Measurements from ENCODE around the gene RPRM.
A peak's percentile ranks its signal among the peaks of the same experiment; 100 is the strongest.
"Not testable (repeated sequence)": the region's sequence is repeated elsewhere in the genome, so short reads cannot be mapped to it uniquely, and the experiment has no call there.

Gene RPRM

DNA sequence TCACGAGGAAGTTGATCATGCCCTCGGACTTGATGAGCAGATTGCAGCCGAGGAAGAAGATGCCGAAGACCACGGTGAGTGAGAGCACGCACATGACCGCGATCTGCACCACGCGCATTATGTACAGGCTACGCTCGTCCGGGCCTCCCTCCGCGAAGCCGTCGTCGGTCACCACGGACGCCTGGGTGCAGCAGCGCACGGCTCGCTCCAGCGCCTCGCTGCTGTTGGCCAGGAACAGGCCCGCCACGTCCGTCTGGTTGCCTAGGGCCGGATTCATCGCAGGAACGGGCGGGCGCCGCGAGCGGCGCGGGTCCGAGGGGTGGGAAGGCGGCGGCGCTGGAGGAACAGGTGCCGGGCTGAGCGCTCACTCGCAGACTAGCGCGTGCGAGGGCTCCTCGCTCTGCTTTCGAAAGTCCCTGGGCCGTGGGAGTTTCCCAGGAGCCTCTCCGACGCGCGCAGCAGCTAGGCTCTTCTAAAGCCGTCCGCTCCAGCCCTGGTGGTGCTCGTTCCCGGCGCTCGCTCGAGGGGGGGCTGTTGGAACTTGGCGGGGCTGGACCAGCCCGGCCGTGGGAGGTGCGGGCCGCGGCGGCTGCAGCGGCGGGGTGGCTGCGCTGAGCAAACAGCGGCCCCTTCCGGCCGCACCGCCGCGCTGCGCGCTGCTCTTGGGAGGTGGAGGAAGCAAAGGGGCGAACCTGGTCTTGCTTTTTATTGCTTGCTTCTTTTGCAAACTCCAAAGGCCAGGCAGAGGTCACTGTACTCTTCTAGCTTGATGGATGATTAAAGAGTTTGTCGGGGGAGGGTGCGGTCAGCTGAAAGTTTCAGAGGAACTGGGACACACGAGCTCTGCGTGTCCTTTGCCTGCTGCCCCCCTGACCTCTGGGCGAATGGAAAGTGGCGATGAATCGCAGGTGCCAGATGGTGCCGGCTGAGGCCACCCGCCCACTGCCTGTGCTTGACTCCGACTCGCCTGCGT is at the start of gene RPRM:
Gene RPRM (minus strand): TSS at position 474 of the 973 bp plus-strand sequence. CDS start 197 bp downstream, at position 277.
- peaks cover 53% of the 10 kb centered on the region for H3K27me3 Mint-ChIP-seq
- H3K4me3 Mint-ChIP-seq: peak within 1 kb of the TSS; percentile 78
- peaks cover 22% of the 10 kb centered on the region for H3K4me1 Mint-ChIP-seq (ENCODE audit: low read depth)
- H3K27ac Mint-ChIP-seq: no peak within 1 kb of the TSS
- H3K9me3 Mint-ChIP-seq (ENCODE audit: low read depth): no peaks in the 10 kb centered on the region
- no peaks in the 10 kb centered on the region for H3K36me3 Mint-ChIP-seq

DNA sequence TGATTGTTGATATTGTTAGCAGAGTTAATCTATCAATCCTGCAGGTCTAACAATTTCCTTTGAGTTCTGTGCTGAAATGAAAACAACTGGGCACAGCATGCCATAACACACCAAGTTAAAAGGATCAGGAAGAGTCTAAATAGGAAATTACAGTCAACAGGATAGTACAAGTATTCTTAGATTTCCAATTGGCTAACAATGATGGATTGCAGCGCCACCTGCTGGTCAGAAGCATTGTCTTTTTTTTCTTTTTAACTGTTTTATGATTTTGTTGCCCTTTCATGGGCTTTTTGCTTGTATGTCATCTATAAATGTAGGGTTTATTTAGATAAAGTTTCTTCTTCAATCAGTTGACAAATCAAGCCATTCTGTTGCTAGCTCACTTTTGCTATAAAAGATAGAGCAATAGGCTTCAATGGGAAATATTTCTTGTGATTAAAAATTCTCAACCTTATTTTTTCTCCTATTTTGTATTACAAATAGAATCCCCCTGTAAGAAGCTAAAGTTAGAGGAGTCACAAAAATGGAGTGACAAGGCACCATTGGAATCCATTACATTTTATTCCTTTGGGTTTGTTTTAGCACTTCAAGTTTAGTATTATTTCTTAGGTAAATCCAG is 40.8 kb upstream of the RPRM start:
- Mint-ChIP-seq H3K4me3 (no peak overlapping the region), H3K27me3 (peaks cover 5% of the 10 kb centered on the region), H3K9me3 (ENCODE audit: low read depth) (no peaks in the 10 kb centered on the region), H3K4me1 (ENCODE audit: low read depth) (no peaks in the 10 kb centered on the region), H3K36me3 (no peaks in the 10 kb centered on the region), H3K27ac (no peak overlapping the region)

DNA sequence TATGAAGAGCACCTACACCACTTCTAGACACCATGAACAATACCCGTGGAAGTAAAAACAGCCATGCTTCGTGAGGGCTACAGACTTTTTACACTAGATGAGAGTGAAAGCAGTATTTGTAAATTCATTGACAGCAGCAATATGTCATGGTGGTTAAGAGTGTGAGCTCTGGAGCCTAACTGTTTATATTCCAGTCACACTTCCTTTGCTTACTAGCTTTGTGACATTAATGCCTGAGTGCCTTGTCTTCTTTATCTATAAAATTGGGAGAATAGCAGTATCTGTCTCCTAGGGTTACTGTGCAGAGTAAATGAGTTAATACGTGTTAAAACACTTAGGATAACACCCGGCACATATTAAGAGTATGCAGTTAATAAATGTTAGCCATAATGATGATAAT is 33.8 kb upstream of the RPRM start:
- Mint-ChIP-seq H3K9me3 (ENCODE audit: low read depth) (no peaks in the 10 kb centered on the region), H3K36me3 (no peaks in the 10 kb centered on the region), H3K4me3 (no peak overlapping the region), H3K27me3 (peaks cover 11% of the 10 kb centered on the region), H3K4me1 (ENCODE audit: low read depth) (no peaks in the 10 kb centered on the region), H3K27ac (no peak overlapping the region)

DNA sequence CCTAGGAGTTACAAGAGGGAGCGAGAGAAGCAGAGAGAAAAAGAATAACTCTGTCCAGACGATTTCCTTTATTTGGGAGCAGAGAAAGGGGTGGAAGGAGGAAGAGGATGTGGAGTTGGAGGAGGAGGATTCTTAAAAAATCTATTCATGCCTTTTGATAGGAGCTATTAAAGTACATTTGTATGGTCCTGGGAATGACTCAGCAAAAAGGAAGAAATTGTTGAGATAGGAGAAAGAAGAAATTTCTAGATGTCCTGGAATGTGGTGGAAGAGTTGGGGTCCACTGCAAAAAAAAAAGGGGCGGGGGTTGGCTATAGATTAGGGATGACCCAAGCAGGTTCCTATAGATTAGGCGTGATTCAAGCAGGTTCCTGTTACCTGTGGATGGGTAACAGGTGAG is 32.4 kb upstream of the RPRM start:
- Mint-ChIP-seq H3K9me3 (ENCODE audit: low read depth) (peaks cover 8% of the 10 kb centered on the region), H3K4me3 (no peak overlapping the region), H3K27ac (no peak overlapping the region), H3K4me1 (ENCODE audit: low read depth) (no peaks in the 10 kb centered on the region), H3K27me3 (peaks cover 15% of the 10 kb centered on the region), H3K36me3 (no peaks in the 10 kb centered on the region)

GRCh38 chr2:153509133-153509532 is 30.6 kb upstream of the RPRM start:
- Mint-ChIP-seq H3K9me3 (ENCODE audit: low read depth) (peaks cover 9% of the 10 kb centered on the region), H3K27ac (no peak overlapping the region), H3K4me3 (no peak overlapping the region), H3K36me3 (no peaks in the 10 kb centered on the region), H3K4me1 (ENCODE audit: low read depth) (no peaks in the 10 kb centered on the region), H3K27me3 (peaks cover 15% of the 10 kb centered on the region)

- not testable (repeated sequence) for H3K4me3 Mint-ChIP-seq; H3K9me3 Mint-ChIP-seq (ENCODE audit: low read depth); H3K4me1 Mint-ChIP-seq (ENCODE audit: low read depth); H3K27ac Mint-ChIP-seq; H3K36me3 Mint-ChIP-seq
- peaks cover 14% of the 10 kb centered on the region for H3K27me3 Mint-ChIP-seq
Observed at GRCh38 chr2:153506499-153506898, 27.9 kb upstream of the RPRM start.

GRCh38 chr2:153499439-153499838 is 20.9 kb upstream of the RPRM start:
- H3K27me3 Mint-ChIP-seq: no peaks in the 10 kb centered on the region
- no peak overlapping the region for H3K4me3 Mint-ChIP-seq
- no peaks in the 10 kb centered on the region for H3K4me1 Mint-ChIP-seq (ENCODE audit: low read depth)
- H3K9me3 Mint-ChIP-seq (ENCODE audit: low read depth): no peaks in the 10 kb centered on the region
- H3K36me3 Mint-ChIP-seq: no peaks in the 10 kb centered on the region
- no peak overlapping the region for H3K27ac Mint-ChIP-seq

GRCh38 chr2:153497938-153498629 is 19.5 kb upstream of the RPRM start:
- no peaks in the 10 kb centered on the region for H3K4me1 Mint-ChIP-seq (ENCODE audit: low read depth)
- no peak overlapping the region for H3K27ac Mint-ChIP-seq
- H3K27me3 Mint-ChIP-seq: no peaks in the 10 kb centered on the region
- no peaks in the 10 kb centered on the region for H3K36me3 Mint-ChIP-seq
- no peaks in the 10 kb centered on the region for H3K9me3 Mint-ChIP-seq (ENCODE audit: low read depth)
- no peak overlapping the region for H3K4me3 Mint-ChIP-seq

- no peak overlapping the region for H3K4me3 Mint-ChIP-seq
- no peak overlapping the region for H3K27ac Mint-ChIP-seq
- H3K9me3 Mint-ChIP-seq (ENCODE audit: low read depth): no peaks in the 10 kb centered on the region
- H3K27me3 Mint-ChIP-seq: peaks cover 2% of the 10 kb centered on the region
- no peaks in the 10 kb centered on the region for H3K36me3 Mint-ChIP-seq
- H3K4me1 Mint-ChIP-seq (ENCODE audit: low read depth): no peaks in the 10 kb centered on the region
Observed at GRCh38 chr2:153495725-153496124, 17.2 kb upstream of the RPRM start.

- H3K4me1 Mint-ChIP-seq (ENCODE audit: low read depth): no peaks in the 10 kb centered on the region
- H3K4me3 Mint-ChIP-seq: no peak overlapping the region
- H3K27me3 Mint-ChIP-seq: peaks cover 13% of the 10 kb centered on the region
- no peaks in the 10 kb centered on the region for H3K36me3 Mint-ChIP-seq
- H3K9me3 Mint-ChIP-seq (ENCODE audit: low read depth): no peaks in the 10 kb centered on the region
- no peak overlapping the region for H3K27ac Mint-ChIP-seq
Observed at GRCh38 chr2:153488072-153488471, 9.5 kb upstream of the RPRM start.

DNA sequence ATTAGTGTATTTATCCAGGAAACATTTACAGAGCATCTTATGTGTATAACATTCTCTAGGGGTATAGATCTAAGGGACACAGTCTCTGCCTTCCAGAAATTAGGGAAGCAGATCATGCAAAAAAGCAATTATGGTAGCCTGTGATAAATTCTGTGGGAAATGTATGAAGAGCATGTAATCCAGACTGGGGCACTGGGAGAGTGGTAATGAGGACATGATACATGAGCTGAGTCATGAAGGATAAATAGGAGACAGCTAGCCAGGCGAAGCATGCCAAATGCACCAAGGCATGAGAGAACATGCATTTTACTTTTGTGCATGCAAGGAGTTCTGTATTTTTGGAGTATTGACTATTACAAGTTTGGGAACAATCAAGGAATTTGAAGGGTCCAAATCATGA is 8.9 kb upstream of the RPRM start:
- Mint-ChIP-seq H3K4me1 (ENCODE audit: low read depth) (no peaks in the 10 kb centered on the region), H3K9me3 (ENCODE audit: low read depth) (no peaks in the 10 kb centered on the region), H3K27me3 (peaks cover 17% of the 10 kb centered on the region), H3K4me3 (no peak overlapping the region), H3K36me3 (no peaks in the 10 kb centered on the region), H3K27ac (no peak overlapping the region)

- Mint-ChIP-seq H3K4me3 (peak overlapping the region; percentile 78), H3K4me1 (ENCODE audit: low read depth) (peaks cover 22% of the 10 kb centered on the region), H3K27me3 (peaks cover 51% of the 10 kb centered on the region), H3K27ac (no peak overlapping the region), H3K9me3 (ENCODE audit: low read depth) (no peaks in the 10 kb centered on the region), H3K36me3 (no peaks in the 10 kb centered on the region)
Observed at GRCh38 chr2:153479573-153479972, 1.0 kb upstream of the RPRM start.

DNA sequence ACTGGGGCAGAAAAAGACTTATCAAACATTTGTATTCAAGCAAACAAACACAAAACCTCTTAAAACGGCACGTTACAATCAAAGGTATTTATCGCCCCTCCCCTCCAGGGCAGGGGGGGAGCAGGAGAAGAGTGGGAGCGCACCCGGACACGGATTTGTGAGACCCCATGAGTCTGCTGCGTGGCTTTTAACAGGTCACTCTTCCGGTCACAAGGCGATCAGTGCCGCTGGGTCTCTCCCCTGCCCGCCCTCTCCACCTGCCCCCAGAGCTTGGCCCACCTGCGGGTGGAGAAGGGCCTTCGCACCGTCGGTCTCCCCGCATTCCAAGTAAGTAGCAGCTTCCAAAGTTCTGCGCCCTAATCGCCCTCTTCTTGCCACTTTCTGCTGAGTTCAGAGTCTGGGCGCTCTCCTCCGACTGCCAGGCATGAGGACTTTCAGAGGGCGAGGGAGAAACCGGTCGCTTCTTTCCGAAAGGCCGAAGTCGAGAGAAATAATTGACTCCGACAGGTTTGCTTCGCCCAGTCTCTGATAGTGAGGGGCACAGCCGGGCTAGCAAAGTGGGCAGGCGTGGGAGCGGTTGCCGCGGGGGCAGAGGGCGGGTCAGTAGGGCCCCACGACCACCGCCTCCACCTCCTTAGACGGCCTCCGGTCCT is 800 bp downstream of the RPRM start:
- Mint-ChIP-seq H3K4me3 (peak overlapping the region; percentile 78), H3K9me3 (ENCODE audit: low read depth) (no peaks in the 10 kb centered on the region), H3K27me3 (peaks cover 49% of the 10 kb centered on the region), H3K4me1 (ENCODE audit: low read depth) (peaks cover 22% of the 10 kb centered on the region), H3K36me3 (no peaks in the 10 kb centered on the region), H3K27ac (no peak overlapping the region)

GRCh38 chr2:153476816-153477635 is 1.5 kb downstream of the RPRM start:
- H3K27ac Mint-ChIP-seq: no peak overlapping the region

More at GRCh38 chr2:153476816-153477635, 1.5 kb downstream of the RPRM start:
- Mint-ChIP-seq H3K9me3 (ENCODE audit: low read depth) (no peaks in the 10 kb centered on the region), H3K36me3 (no peaks in the 10 kb centered on the region), H3K27me3 (peaks cover 48% of the 10 kb centered on the region), H3K4me1 (ENCODE audit: low read depth) (peaks cover 22% of the 10 kb centered on the region), H3K4me3 (peak overlapping the region; percentile 78)
